AG10803 (cell line): ENCODE data around the gene GSK3B.
A peak's percentile ranks its signal among the peaks of the same experiment; 100 is the strongest.

Experiments
- DNase-seq: peaks from one replicate; pipeline ENCODE4 v3.0.0; 2010; ENCODE audit warnings: low read depth
- H3K4me3 ChIP-seq: 2 replicates; pipeline ENCODE4 v1.5.1; 2011; ENCODE audit warnings: mild to moderate bottlenecking, low read length, control low read depth
- CTCF ChIP-seq: conservative IDR thresholded peaks from 2 replicates; pipeline ENCODE4 v1.5.1; 2011; ENCODE audit warnings: mild to moderate bottlenecking, low read length, control low read depth, inconsistent platforms

Gene GSK3B

GRCh38 chr3:119835556-119835955, 258.7 kb downstream of the GSK3B start:
- no peak for TF ChIP-seq CTCF
- H3K4me3 ChIP-seq = no peak overlapping the region
- no peak for DNase-seq

- no peak for DNase-seq
- no peak for TF ChIP-seq CTCF
- H3K4me3 ChIP-seq = no peak overlapping the region
Observed at GRCh38 chr3:119834754-119835370, 259.4 kb downstream of the GSK3B start.

GRCh38 chr3:119831941-119832371, 262.3 kb downstream of the GSK3B start:
- no peak for TF ChIP-seq CTCF

GRCh38 chr3:119831022-119831421, 263.2 kb downstream of the GSK3B start:
- TF ChIP-seq CTCF = peak; percentile 16; the same call in 1 of the 2 replicates
- no peak for DNase-seq
- H3K4me3 ChIP-seq = no peak overlapping the region

More at GRCh38 chr3:119831941-119832371, 262.3 kb downstream of the GSK3B start:
- peak; percentile 68 for DNase-seq
- H3K4me3 ChIP-seq = no peak overlapping the region

- no peak overlapping the region for H3K4me3 ChIP-seq
- no peak for TF ChIP-seq CTCF
- no peak for DNase-seq
Observed at GRCh38 chr3:119829420-119829819, 264.8 kb downstream of the GSK3B start.

GRCh38 chr3:119826711-119827608, 267.3 kb downstream of the GSK3B start:
- no peak overlapping the region for H3K4me3 ChIP-seq
- no peak for DNase-seq
- no peak for TF ChIP-seq CTCF
